Measurements from ENCODE around the gene CEP57.

- TF ChIP-seq POLR2AphosphoS5 (IDR thresholded peaks at IDR 0.05) (no peak), CTCF (IDR thresholded peaks at IDR 0.05) (no peak)
These were observed 22.8 kb upstream of the CEP57 start for GRCh38 chr11:95767498-95767897.

Data from breast epithelium (tissue), 3 donors.